ENCODE data around the gene KPNA3.

DNA sequence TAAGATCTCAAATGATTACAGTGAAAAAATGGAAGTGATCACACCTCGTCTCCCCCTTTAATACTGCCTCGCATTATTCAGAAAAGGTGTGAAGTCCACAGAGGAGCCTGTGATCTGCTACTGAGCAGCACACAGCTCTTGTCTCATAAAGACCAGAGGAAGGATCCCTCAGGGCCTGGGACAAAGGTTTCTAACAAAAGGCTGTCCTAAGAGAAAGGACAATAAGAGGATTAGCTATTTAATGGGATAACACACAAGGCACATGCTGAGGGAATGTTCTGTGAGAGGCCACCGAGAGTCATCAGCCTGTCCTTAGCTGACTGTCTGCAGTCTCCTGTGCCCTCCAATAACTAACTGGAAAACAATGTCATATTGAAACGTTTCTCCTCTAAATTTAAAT, 127.9 kb downstream of the KPNA3 start:
- TF ChIP-seq, protein P1, sequence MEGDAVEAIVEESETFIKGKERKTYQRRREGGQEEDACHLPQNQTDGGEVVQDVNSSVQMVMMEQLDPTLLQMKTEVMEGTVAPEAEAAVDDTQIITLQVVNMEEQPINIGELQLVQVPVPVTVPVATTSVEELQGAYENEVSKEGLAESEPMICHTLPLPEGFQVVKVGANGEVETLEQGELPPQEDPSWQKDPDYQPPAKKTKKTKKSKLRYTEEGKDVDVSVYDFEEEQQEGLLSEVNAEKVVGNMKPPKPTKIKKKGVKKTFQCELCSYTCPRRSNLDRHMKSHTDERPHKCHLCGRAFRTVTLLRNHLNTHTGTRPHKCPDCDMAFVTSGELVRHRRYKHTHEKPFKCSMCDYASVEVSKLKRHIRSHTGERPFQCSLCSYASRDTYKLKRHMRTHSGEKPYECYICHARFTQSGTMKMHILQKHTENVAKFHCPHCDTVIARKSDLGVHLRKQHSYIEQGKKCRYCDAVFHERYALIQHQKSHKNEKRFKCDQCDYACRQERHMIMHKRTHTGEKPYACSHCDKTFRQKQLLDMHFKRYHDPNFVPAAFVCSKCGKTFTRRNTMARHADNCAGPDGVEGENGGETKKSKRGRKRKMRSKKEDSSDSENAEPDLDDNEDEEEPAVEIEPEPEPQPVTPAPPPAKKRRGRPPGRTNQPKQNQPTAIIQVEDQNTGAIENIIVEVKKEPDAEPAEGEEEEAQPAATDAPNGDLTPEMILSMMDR (IDR thresholded peaks at IDR 0.05), result no peak
- TF ChIP-seq TCF7L2 (IDR thresholded peaks at IDR 0.05; ENCODE audit: low read depth, low read length), result no peak
- TF ChIP-seq, protein P2, sequence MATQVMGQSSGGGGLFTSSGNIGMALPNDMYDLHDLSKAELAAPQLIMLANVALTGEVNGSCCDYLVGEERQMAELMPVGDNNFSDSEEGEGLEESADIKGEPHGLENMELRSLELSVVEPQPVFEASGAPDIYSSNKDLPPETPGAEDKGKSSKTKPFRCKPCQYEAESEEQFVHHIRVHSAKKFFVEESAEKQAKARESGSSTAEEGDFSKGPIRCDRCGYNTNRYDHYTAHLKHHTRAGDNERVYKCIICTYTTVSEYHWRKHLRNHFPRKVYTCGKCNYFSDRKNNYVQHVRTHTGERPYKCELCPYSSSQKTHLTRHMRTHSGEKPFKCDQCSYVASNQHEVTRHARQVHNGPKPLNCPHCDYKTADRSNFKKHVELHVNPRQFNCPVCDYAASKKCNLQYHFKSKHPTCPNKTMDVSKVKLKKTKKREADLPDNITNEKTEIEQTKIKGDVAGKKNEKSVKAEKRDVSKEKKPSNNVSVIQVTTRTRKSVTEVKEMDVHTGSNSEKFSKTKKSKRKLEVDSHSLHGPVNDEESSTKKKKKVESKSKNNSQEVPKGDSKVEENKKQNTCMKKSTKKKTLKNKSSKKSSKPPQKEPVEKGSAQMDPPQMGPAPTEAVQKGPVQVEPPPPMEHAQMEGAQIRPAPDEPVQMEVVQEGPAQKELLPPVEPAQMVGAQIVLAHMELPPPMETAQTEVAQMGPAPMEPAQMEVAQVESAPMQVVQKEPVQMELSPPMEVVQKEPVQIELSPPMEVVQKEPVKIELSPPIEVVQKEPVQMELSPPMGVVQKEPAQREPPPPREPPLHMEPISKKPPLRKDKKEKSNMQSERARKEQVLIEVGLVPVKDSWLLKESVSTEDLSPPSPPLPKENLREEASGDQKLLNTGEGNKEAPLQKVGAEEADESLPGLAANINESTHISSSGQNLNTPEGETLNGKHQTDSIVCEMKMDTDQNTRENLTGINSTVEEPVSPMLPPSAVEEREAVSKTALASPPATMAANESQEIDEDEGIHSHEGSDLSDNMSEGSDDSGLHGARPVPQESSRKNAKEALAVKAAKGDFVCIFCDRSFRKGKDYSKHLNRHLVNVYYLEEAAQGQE (IDR thresholded peaks at IDR 0.05; ENCODE audit: insufficient read depth in 1 of 2, low read depth in 2 of 2, low read length in 1 of 2), result no peak

Data from Panc1 (cell line).